Measurements from ENCODE around the gene WNT5B.
A peak's percentile ranks its signal among the peaks of the same experiment; 100 is the strongest.

The WNT5B gene

GRCh38 chr12:1630827-1631591, 2.0 kb downstream of the WNT5B start:
- no peak for DNase-seq

- DNase-seq = no peak
Measured at GRCh38 chr12:1632702-1633101, 3.7 kb downstream of the WNT5B start.

- DNase-seq = no peak
Measured at GRCh38 chr12:1633459-1633858, 4.4 kb downstream of the WNT5B start.

GRCh38 chr12:1634149-1634548, 5.1 kb downstream of the WNT5B start:
- no peak for DNase-seq

- DNase-seq = peak; percentile 57
Measured at GRCh38 chr12:1634590-1635191, 5.7 kb downstream of the WNT5B start.

GRCh38 chr12:1635301-1636095, 6.5 kb downstream of the WNT5B start:
- DNase-seq = no peak

- DNase-seq = no peak
Measured at GRCh38 chr12:1638203-1638602, 9.2 kb downstream of the WNT5B start.

GRCh38 chr12:1639538-1639937, 10.5 kb downstream of the WNT5B start:
- DNase-seq = no peak

- no peak for DNase-seq
Measured at GRCh38 chr12:1640328-1641234, 11.6 kb downstream of the WNT5B start.

- peak; percentile 51 for DNase-seq
Measured at GRCh38 chr12:1642513-1642912, 13.5 kb downstream of the WNT5B start.

GRCh38 chr12:1643043-1643442, 14.0 kb downstream of the WNT5B start:
- DNase-seq = no peak

GRCh38 chr12:1643905-1644533, 15.0 kb downstream of the WNT5B start:
- DNase-seq = no peak

- DNase-seq = peak; percentile 80
Measured at GRCh38 chr12:1644534-1645438, 15.8 kb downstream of the WNT5B start.

- no peak for DNase-seq
Measured at GRCh38 chr12:1645819-1646218, 16.8 kb downstream of the WNT5B start.

- DNase-seq = no peak
Measured at GRCh38 chr12:1646569-1647284, 17.7 kb downstream of the WNT5B start.

GRCh38 chr12:1647285-1647669, 18.2 kb downstream of the WNT5B start:
- no peak for DNase-seq

- DNase-seq = no peak
Measured at GRCh38 chr12:1650260-1650977, 21.4 kb downstream of the WNT5B start.

GRCh38 chr12:1650978-1651361, 21.9 kb downstream of the WNT5B start:
- DNase-seq = no peak

GRCh38 chr12:1651946-1652345, 22.9 kb downstream of the WNT5B start:
- no peak for DNase-seq

Data from COR-L47 (cell line).